ENCODE data around the gene DOCK3.

- TF ChIP-seq CTCF (IDR thresholded peaks at IDR 0.05 in 8 of 11, conservative IDR thresholded peaks at IDR 0.05 in 3 of 11) (no peak), POLR2A (IDR thresholded peaks at IDR 0.05) (no peak), POLR2AphosphoS5 (IDR thresholded peaks at IDR 0.05) (no peak)
These were observed 710.9 kb downstream of the DOCK3 start for GRCh38 chr3:51385621-51386091.

All from spleen (tissue), 7 donors.